NK-92 treated with Interleukin-12 subunit alpha and Interleukin-12 subunit beta, amount 100 ng/mL, for 24 hours (cell line): Measurements from ENCODE around the gene MVB12B.

Experiments
- DNase-seq: peaks from one replicate; lab custom pipeline; 2025; lab: John Stamatoyannopoulos, UW

MVB12B gene

DNA sequence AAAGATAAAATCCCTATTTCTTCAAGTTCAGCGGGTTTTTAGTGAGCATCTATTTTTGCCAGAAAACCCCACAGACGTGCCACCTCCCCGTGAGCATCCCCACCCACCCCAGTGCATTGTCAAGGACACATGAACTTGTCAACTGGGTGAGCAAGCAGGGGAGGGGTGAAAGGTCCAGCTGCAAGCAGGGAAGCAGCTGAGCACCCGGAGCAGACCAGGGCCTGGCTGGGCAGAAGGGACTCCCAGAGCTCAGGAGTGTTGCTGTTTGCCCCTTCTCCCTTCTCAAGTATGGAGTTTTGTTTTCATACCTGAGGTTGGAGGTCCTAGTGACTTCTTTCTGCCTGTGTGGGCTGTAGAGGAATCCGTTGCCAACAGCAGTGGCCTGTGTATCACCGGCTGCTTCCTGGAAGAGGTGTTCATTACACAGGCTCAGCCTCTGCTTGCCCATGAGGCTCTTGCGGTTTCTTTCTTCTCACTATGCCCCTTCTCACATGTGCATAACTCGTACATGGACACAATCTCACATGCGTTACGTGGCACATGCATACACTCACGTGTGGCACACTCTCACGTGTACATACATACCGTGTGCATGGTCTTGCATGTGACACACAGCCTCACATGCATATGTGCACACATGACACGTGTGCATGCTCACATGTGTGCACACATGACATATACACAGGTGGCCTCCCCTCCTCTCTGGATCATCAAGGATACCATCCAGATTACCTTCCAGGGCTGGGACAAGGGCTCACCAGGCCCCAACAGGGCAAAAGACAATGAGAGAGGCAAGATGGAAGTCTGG is 126.7 kb downstream of the MVB12B start:
- DNase-seq = no peak

GRCh38 chr9:126454215-126454614 is 127.6 kb downstream of the MVB12B start:
- no peak for DNase-seq

DNA sequence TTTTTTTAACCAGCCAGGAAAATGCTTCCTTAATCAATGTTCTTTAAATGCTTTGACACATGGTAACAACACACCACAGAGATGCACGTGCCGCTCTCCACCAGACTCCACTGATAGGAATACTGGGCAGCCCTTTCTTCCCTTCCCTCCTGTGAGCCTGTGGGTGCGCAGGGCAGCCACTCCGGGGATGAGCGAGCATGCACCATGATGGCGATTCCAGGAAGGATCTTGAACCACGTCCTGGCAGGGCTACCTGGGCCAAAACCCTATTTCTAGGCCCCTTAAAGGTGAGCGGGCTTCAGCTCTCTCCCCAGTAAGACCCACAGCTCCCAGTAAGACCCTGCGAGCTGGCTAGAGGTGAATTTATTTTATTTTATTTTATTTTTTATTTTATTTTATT is 128.2 kb downstream of the MVB12B start:
- DNase-seq = no peak

DNA sequence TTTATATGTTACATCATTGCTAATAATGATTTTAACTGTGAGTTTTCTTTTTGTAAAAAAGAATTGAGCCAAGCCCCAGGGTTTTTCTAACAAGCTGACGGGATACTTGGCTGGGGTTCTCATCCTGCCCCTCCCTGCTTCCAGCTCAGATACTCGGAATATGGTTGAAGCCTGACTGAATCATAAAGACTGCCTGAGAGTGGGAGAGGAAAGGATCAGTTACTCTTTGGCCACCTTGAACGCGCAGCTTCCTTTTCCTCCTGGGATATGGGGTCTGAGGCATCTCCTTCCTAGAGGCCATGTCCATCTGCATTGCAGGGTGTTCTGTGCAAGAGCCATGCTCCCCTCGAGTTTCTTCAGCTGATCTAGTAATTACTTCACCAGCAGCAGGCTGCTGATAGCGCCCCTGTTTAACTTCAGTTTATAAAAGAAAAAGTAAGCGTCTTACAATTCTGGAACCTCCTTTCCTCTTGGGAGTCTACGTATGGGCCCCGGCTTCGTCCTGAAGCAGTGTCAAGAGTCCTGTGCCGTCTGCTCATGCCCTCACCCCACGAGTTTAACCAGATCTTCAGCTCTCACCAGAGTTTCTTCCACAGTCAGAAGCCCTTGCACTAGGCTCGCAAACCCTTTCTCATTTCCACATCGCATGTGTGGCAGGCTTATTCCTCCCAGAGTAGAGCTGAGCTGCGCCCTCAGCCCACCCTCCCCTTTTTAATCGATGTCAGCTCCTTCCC is 130.0 kb downstream of the MVB12B start:
- no peak for DNase-seq

GRCh38 chr9:126457175-126457547 is 130.5 kb downstream of the MVB12B start:
- DNase-seq = no peak

- no peak for DNase-seq
Observed at GRCh38 chr9:126457890-126458289, 131.3 kb downstream of the MVB12B start.

GRCh38 chr9:126459126-126459525 is 132.5 kb downstream of the MVB12B start:
- DNase-seq = no peak

DNA sequence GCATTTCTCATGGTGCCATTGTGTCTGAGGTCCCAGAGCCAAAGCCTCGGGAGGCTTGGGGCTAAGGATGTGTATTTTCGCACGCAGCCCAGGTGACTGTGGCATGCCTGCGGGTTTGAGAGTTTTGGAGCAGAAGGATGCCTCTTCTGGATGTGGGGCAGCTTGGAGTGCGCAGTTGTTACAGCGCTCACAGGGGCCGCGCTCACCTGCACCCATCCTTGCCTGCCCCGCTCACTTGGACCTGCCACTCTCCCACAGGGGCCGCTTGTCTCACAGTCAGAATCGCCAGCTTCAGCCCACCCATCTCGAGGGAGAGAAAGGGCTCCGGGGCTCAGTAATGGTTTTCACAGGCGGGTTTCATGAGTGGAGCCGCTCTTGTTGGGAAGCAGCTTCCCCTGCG is 132.9 kb downstream of the MVB12B start:
- DNase-seq = no peak

DNA sequence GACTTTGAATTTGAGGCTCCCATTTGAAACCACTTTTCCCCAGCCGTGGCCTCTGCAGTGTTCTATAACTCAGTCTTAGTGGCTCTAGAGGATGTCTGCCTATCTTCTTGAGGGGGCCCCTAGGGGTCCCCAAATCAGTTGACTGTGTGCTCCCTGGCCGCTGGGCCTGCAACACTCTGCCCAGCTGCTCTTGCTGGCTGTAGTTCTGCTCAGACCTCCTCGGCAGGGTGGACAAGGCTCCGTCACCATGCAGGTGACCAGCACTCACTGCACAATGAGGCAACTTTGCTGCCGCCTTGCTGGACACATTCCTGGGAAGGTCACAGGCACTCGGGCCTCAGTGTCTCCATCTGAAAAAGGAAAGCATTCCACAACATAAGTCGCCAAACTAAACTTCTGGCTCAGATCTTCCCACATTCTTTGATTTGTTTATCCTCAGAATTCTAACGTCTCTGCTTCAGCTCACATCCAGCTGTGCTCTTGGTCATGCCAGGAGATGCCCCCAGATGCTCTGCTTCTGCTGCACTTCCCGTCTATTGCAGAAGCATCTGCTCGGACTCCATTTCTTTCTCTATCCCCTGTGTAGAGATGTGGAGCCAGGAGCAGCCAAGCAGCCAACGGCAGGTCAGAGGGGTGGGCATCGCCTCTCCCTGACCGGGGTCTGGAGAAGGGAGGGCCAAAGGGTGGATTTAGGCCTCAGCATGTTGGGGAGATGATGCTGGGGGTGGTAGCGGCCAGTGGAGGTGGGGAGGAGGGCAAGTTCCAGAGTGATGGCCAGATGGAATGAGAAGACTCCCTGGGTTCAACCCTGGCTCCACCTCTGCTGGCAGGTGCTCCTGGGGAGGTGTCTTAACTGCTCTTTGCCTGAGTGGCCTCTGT is 133.6 kb downstream of the MVB12B start:
- DNase-seq = no peak

DNA sequence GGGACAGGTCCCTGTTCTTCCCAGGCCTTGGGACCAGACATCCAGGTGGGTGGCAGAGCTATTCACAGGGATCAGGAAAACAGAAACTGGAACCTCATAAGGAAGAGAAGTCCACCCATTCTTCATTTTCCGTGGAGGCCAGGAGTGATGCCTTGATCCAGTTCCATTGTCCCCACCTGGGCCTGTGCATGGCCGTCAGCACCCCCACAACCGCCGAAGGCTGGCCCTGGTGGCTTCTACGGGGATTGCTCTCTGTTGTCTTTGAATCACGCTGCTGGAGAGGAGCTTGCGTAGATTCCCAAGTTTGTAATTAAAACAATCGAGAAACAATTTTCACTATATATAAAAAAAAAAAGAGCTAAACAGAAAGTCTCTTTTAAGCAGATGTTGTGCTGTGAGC is 134.4 kb downstream of the MVB12B start:
- no peak for DNase-seq

- no peak for DNase-seq
Observed at GRCh38 chr9:126461608-126462007, 135.0 kb downstream of the MVB12B start.

DNA sequence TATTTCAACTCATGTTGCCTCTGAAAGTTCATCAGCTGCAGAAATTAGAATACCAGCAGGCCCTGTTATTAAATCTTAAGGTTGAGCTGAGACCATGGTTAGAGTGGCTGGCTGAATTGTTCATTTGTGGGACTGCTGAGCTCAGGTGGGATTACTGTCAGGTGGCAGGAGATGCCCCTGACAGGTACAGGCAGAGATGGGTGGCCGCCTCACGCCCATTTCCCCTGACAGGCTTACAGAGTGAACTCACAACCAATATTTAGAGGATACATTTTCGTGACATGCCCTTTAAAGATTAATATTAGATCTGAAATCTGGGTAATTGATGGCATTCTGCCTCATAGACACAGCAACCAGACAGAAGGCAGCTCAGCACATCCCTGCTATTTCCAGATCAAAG is 136.0 kb downstream of the MVB12B start:
- DNase-seq = no peak

DNA sequence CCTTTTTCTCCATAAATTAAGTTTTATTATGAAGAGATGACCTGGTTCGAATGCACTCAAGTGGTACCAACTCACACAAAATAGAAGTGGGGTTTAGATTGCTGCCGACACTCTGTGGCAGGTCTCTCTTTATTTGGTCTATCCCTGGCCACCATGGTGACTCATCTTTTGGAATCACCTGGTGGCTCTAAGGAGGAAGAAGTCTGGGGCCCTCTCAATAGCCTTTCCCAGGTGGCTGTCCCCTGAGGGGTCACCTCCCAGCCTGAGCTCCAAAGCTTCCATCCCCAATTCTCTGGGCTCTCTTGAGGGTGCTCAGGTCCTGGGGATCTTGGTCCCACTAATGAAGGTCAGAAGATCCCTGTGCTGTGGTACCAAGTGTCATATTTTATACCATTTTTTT is 136.8 kb downstream of the MVB12B start:
- no peak for DNase-seq

DNA sequence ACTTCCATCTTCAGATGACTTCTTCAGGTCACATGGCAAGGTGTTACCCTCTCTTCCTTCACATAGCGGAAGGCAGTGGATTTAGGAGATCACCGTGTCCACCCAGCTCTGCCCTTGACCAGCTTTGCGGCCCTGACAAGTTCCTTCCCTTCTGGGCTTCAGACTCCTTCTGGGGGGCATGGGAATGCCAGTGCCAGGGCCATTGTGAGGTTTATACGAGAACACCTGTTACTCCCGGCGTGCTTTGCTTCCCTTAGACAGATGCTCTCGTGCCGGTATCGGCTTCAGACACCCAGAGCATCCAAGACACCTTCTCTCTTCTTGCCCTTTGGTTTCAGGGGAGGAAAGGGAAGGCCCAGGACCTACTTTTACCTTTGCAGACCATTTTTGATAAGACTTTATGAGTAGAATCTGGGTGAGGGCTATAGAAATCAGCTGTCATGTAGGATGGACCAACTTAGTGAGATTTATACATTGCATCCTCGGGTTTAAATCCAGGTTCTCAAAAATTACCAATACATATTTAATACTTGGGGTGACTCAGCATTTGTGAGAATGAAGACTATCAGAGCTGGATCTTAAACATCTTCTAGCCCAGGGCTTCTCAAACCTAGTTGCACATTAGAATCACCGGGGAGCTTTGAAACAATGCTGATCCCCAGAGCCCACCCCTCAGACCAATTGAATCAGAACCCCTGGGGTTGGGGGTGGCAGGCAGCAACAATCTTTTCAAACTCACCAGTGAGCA is 138.2 kb downstream of the MVB12B start:
- DNase-seq = no peak

DNA sequence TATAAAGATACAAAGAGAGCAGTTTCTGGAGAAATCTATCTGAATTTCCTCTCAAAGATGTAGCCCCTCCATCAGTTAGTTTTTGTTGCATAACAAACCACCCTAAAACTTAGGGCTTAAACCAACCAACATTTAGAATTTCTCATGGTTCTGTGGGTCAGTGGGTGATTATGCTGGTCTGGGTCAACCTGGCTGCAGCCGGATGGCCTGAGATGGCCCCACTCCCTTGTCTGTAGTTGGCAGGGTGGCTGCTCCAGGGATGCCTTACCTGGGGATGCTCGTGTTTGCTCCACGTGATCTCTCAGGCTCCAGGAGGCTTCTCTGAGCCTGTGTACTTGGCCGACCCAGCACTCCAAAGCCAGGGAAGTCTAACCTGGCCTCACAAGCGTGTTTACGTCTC is 139.3 kb downstream of the MVB12B start:
- no peak for DNase-seq

- DNase-seq = no peak
Observed at GRCh38 chr9:126468141-126468825, 141.7 kb downstream of the MVB12B start.

GRCh38 chr9:126470241-126470993 is 143.8 kb downstream of the MVB12B start:
- peak; percentile 19 for DNase-seq

GRCh38 chr9:126471084-126471624 is 144.5 kb downstream of the MVB12B start:
- peak; percentile 84 for DNase-seq

- DNase-seq = no peak
Observed at GRCh38 chr9:126472198-126472947, 145.7 kb downstream of the MVB12B start.

GRCh38 chr9:126472948-126473298 is 146.3 kb downstream of the MVB12B start:
- DNase-seq = peak; percentile 31
